HUES48 (cell line): ENCODE data around the gene C17orf75.
"Not testable (repeated sequence)": the region's sequence is repeated elsewhere in the genome, so short reads cannot be mapped to it uniquely, and the experiment has no call there.

Experiments
- H3K27ac ChIP-seq: one replicate; pipeline ENCODE4 v1.7.0; 2013; ENCODE audit warnings: low read depth, low read length, inconsistent platforms
- H3K27me3 ChIP-seq: 2 replicates; pipeline ENCODE4 v1.6.1; 2013; ENCODE audit warnings: mild to moderate bottlenecking, low read length; ENCODE audit not compliant: control insufficient read depth, insufficient read depth
- H3K36me3 ChIP-seq: 2 replicates; pipeline ENCODE4 v1.6.1; 2013; ENCODE audit warnings: low read length; ENCODE audit not compliant: control insufficient read depth, insufficient read depth
- H3K4me1 ChIP-seq: 2 replicates; pipeline ENCODE4 v1.6.1; 2013; ENCODE audit warnings: mild to moderate bottlenecking, low read length; ENCODE audit not compliant: control insufficient read depth, insufficient read depth
- H3K4me3 ChIP-seq: 2 replicates; pipeline ENCODE4 v1.5.1; 2013; ENCODE audit warnings: mild to moderate bottlenecking, low read depth, low read length
- H3K9ac ChIP-seq: 2 replicates; pipeline ENCODE4 v1.6.1; 2013; ENCODE audit warnings: mild to moderate bottlenecking, low read depth, low read length, moderate library complexity
- H3K9me3 ChIP-seq: 2 replicates; pipeline ENCODE4 v1.6.1; 2013; ENCODE audit warnings: low read length; ENCODE audit not compliant: control insufficient read depth, insufficient read depth

The C17orf75 gene

GRCh38 chr17:32341857-32342602 is at the start of gene C17orf75:
C17orf75 (minus strand) TSS chr17:32342173; CDS start chr17:32342139, 34 bp downstream.
- peaks cover 28% of the 10 kb centered on the region for H3K36me3 ChIP-seq
- H3K4me1 ChIP-seq = no peaks in the 10 kb centered on the region
- H3K4me3 ChIP-seq = peak within 1 kb of the TSS; percentile 85
- H3K27ac ChIP-seq = peak within 1 kb of the TSS; percentile 90
- H3K27me3 ChIP-seq = no peaks in the 10 kb centered on the region
- no peaks in the 10 kb centered on the region for H3K9me3 ChIP-seq
- peak within 1 kb of the TSS; percentile 74 for H3K9ac ChIP-seq

DNA sequence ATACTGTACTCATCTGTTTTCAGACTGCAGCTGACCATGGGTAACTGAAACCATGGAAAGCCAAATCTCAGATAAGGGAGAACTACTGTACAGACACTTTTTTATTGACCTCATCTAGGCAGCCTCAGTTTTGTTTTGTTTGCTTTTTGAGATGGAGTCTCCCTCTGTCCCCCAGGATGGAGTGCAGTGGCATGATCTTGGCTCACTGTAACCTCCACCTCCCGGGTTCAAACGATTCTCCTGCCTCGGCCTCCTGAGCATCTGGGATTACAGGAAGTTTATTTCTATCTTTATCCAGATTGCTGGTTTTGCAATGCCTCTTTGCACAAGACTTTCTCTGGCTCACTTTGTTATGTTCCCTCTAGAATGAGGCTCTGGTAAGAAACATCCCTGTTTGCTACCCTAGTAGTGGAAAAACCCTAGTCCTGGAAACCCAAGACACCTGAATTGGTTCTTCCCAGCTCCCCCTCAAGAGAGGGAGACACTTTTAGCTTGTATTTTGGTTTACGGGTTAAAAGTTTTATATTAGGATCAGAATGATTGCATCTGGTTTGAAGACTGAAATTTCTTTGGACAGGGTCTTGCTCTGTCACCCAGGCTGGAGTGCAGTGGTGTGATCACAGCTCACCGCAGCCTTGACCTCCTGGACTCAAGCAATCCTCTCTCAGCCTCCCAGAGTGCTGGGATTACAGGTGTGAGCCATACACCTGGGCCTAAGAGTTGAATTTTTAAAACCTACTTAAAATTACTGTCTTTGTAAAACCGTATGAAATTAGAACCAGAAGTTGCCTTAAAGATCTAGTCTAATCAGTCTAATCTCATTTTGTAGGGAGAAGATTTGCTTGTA is 46.9 kb upstream of the C17orf75 start:
- Histone ChIP-seq H3K4me3 (no peak overlapping the region), H3K36me3 (no peaks in the 10 kb centered on the region), H3K27me3 (no peaks in the 10 kb centered on the region), H3K9me3 (no peaks in the 10 kb centered on the region), H3K9ac (no peak overlapping the region), H3K27ac (no peak overlapping the region), H3K4me1 (no peaks in the 10 kb centered on the region)

- H3K27me3 ChIP-seq, H3K27ac ChIP-seq, H3K9ac ChIP-seq, H3K4me3 ChIP-seq, H3K36me3 ChIP-seq, H3K9me3 ChIP-seq, H3K4me1 ChIP-seq: not testable (repeated sequence)
Observed at GRCh38 chr17:32388128-32388527, 46.2 kb upstream of the C17orf75 start.

- no peak overlapping the region for H3K9ac ChIP-seq
- H3K27ac ChIP-seq = no peak overlapping the region
- no peaks in the 10 kb centered on the region for H3K9me3 ChIP-seq
- H3K36me3 ChIP-seq = peaks cover 11% of the 10 kb centered on the region
- H3K4me3 ChIP-seq = no peak overlapping the region
- no peaks in the 10 kb centered on the region for H3K27me3 ChIP-seq
- no peaks in the 10 kb centered on the region for H3K4me1 ChIP-seq
Observed at GRCh38 chr17:32386844-32387243, 44.9 kb upstream of the C17orf75 start.

GRCh38 chr17:32385971-32386370 is 44.0 kb upstream of the C17orf75 start:
- H3K36me3 ChIP-seq = peaks cover 19% of the 10 kb centered on the region
- no peak overlapping the region for H3K27ac ChIP-seq
- H3K9ac ChIP-seq = no peak overlapping the region
- H3K4me1 ChIP-seq = no peaks in the 10 kb centered on the region
- no peaks in the 10 kb centered on the region for H3K27me3 ChIP-seq
- H3K4me3 ChIP-seq = no peak overlapping the region
- no peaks in the 10 kb centered on the region for H3K9me3 ChIP-seq

DNA sequence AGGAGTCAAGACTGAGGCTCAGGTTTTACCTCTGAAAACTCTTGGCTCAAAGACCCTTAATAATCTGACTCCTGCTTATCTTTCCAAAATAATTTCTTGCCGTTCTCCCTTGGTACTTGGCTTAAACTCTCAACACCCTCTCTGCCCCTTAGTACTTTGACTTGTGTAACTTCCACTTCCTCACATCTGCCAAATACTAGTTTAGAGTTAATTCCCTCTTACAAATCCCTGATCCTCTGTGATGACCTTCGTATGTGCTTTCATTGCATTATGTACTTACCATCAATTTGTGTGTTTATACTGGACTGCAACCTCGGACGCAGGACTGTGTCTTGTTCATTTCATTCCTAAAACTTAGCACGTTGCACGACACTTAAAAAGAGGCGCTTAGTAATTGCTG is 43.1 kb upstream of the C17orf75 start:
- Histone ChIP-seq H3K4me3 (no peak overlapping the region), H3K4me1 (no peaks in the 10 kb centered on the region), H3K27me3 (no peaks in the 10 kb centered on the region), H3K9me3 (no peaks in the 10 kb centered on the region), H3K9ac (no peak overlapping the region), H3K27ac (no peak overlapping the region), H3K36me3 (peaks cover 28% of the 10 kb centered on the region)

- Histone ChIP-seq H3K36me3 (peaks cover 39% of the 10 kb centered on the region), H3K9me3 (no peaks in the 10 kb centered on the region), H3K27me3 (no peaks in the 10 kb centered on the region), H3K4me3 (no peak overlapping the region), H3K4me1 (no peaks in the 10 kb centered on the region), H3K27ac (no peak overlapping the region), H3K9ac (no peak overlapping the region)
Observed at GRCh38 chr17:32383926-32384434, 42.0 kb upstream of the C17orf75 start.

DNA sequence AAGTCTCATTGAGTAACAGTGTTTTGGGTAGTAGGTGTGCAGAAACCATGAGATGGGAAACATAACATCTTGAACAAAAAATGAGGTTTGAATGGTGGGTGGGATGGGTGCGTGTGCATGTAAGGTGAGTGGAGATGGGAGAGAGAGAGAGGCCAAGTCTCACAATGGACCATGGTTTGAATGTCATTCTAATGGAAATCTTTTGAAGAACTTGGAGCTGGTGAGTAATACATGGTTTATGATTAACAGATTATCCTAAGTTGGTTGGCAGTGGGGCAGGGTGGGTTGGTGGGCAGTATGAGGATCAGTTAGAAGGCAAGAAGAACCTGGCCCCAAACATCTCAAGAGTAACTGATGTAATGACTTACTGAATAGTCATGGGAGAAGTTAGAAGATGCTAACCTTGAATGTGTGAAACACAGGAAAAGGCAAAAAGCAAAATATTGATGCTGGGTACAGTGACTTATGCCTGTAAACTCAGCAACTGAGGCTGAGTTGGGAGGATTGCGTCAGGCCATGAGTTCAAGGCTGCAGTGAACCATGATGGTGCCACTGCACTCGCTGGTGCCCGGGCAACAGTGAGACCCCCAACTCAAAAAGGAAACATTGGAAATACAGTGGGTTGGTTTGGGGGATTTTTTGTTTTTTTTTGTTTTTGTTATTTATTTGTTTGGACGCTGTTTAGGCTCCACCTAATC is 40.7 kb upstream of the C17orf75 start:
- Histone ChIP-seq H3K36me3 (peaks cover 52% of the 10 kb centered on the region), H3K27me3 (no peaks in the 10 kb centered on the region), H3K9me3 (no peaks in the 10 kb centered on the region), H3K9ac (no peak overlapping the region), H3K27ac (no peak overlapping the region), H3K4me1 (no peaks in the 10 kb centered on the region), H3K4me3 (no peak overlapping the region)

- Histone ChIP-seq H3K9ac (no peak overlapping the region), H3K9me3 (no peaks in the 10 kb centered on the region), H3K36me3 (peaks cover 98% of the 10 kb centered on the region), H3K27me3 (no peaks in the 10 kb centered on the region), H3K27ac (no peak overlapping the region), H3K4me1 (no peaks in the 10 kb centered on the region), H3K4me3 (no peak overlapping the region)
Observed at GRCh38 chr17:32370426-32370825, 28.5 kb upstream of the C17orf75 start.

DNA sequence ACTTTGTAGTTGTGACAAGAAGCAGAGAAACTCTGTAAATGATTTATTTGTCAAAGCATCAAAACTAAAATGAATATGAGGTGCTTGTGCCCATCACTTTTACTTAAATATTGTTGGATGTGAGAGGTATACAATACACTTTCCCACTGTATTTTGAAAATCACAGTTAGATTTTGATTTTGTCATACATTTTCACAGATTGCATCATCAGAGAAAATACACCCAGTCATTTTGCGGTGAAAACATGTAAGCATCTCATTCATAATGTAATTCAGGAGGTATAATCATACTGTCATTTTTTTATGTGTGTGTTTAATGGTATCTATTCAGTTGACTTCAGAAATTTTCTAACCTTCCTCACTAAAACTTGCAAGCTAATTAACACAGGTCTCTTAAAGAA is 19.3 kb upstream of the C17orf75 start:
- Histone ChIP-seq H3K9me3 (no peaks in the 10 kb centered on the region), H3K27me3 (no peaks in the 10 kb centered on the region), H3K9ac (no peak overlapping the region), H3K27ac (no peak overlapping the region), H3K4me3 (no peak overlapping the region), H3K36me3 (peaks cover 99% of the 10 kb centered on the region), H3K4me1 (no peaks in the 10 kb centered on the region)
